ENCODE results near the gene PGAP3.

GRCh38 chr17:39722104-39722503 is 34.2 kb upstream of the PGAP3 start:
- TF ChIP-seq POLR2A (IDR thresholded peaks at IDR 0.05) (no peak), POLR2AphosphoS5 (IDR thresholded peaks at IDR 0.05) (no peak), CTCF (IDR thresholded peaks at IDR 0.05) (no peak)
